Measurements from ENCODE around the gene SLC43A2. TPM values are rescaled to one million over a fixed set of nuclear protein-coding genes. Genes with fewer than 3 reads are reported as not detected.
"Not testable (repeated sequence)": the region's sequence is repeated elsewhere in the genome, so short reads cannot be mapped to it uniquely, and the experiment has no call there.

Gene SLC43A2
- total RNA-seq, 1 experiment from 2014 or later, result 11.0 TPM

DNA sequence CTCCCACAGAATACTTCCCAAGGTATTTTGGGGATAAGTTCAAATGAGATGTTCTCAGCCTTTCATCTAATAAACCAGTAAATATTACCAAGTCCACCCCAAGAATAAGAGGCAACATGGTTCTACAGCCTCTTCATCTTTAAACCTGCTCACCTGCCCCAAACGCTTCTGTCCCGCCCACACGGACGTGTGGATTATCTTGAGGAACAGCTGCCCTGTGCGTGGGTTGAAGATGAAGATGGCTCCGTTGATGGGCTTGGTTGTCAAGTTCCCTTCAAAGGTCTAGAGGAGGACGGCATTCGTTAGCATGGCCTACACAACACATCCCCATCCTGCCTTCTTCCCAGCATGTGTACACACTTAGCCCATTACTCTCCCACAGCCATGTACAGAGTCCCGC lies 29.5 kb upstream of the SLC43A2 start:
- Mint-ChIP-seq H3K9me3 (peaks cover 6% of the 10 kb centered on the region; the same call in 1 of the 2 replicates), H3K27ac (no peak overlapping the region), H3K4me3 (no peak overlapping the region), H3K27me3 (ENCODE audit: low read depth) (no peaks in the 10 kb centered on the region), H3K4me1 (no peaks in the 10 kb centered on the region), H3K36me3 (peaks cover 91% of the 10 kb centered on the region)
- TF ChIP-seq ZNF263 (CRISPR knock-in tag; IDR thresholded peaks at IDR 0.05; ENCODE audit: low read depth) (no peak), ZSCAN18 (CRISPR knock-in tag; IDR thresholded peaks at IDR 0.05) (no peak), RORB (CRISPR knock-in tag; IDR thresholded peaks at IDR 0.05) (no peak), FOXK1 (CRISPR knock-in tag; IDR thresholded peaks at IDR 0.05) (no peak), KAT7 (CRISPR knock-in tag; IDR thresholded peaks at IDR 0.05; ENCODE audit: borderline replicate concordance) (no peak), CREM (CRISPR knock-in tag; IDR thresholded peaks at IDR 0.05) (no peak), GTF2I (CRISPR knock-in tag; conservative IDR thresholded peaks at IDR 0.05) (no peak), ERG (CRISPR knock-in tag; IDR thresholded peaks at IDR 0.05) (no peak), E2F5 (CRISPR knock-in tag; IDR thresholded peaks at IDR 0.05) (no peak), ZBTB43 (CRISPR knock-in tag; IDR thresholded peaks at IDR 0.05) (no peak)
- TF ChIP-seq, protein P1, sequence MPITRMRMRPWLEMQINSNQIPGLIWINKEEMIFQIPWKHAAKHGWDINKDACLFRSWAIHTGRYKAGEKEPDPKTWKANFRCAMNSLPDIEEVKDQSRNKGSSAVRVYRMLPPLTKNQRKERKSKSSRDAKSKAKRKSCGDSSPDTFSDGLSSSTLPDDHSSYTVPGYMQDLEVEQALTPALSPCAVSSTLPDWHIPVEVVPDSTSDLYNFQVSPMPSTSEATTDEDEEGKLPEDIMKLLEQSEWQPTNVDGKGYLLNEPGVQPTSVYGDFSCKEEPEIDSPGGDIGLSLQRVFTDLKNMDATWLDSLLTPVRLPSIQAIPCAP (CRISPR knock-in tag; IDR thresholded peaks at IDR 0.05), result no peak
- POLR2A ChIA-PET, result no interaction called here
- CTCF ChIA-PET, result interaction anchor here (1.3 kb wide), 1 partner anchor 11 kb away, joined by 5 read pairs; no protein-coding TSS in a partner anchor
- DNase-seq (ENCODE audit: low spot score) (no peak), ATAC-seq (no peak)

DNA sequence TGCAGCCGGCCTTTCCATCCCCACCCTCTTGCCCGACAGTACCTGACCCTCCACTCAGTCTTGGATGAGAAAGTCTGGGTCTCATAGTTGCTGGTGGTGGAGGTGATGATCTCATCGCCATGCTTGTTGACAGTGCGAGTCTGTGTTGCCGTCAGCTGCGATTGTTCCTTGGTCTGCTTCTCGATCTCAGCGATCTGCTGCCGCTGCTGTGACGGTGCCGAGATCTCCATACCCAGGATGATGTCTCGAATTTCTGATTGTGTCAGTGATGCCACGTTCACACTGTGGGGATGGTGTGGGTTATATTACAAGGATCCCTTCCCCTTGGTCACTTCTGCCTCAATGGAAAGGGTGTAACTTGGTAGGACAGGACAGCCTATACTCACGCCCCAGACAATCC lies 25.1 kb upstream of the SLC43A2 start:
- peaks cover 6% of the 10 kb centered on the region; the same call in 1 of the 2 replicates for H3K9me3 Mint-ChIP-seq
- ATAC-seq (no peak), DNase-seq (ENCODE audit: low spot score) (no peak)
- H3K27me3 Mint-ChIP-seq (ENCODE audit: low read depth), result no peaks in the 10 kb centered on the region
- H3K27ac Mint-ChIP-seq, result no peak overlapping the region
- H3K4me3 Mint-ChIP-seq, result no peak overlapping the region
- peaks cover 77% of the 10 kb centered on the region for H3K36me3 Mint-ChIP-seq
- POLR2A ChIA-PET, result no interaction called here
- TF ChIP-seq USF2 (CRISPR knock-in tag; IDR thresholded peaks at IDR 0.05), result no peak
- no peak for TF ChIP-seq ATF1 (CRISPR knock-in tag; IDR thresholded peaks at IDR 0.05)
- TF ChIP-seq FOXP1 (CRISPR knock-in tag; IDR thresholded peaks at IDR 0.05; ENCODE audit: borderline replicate concordance), result no peak
- TF ChIP-seq NR2C2 (CRISPR knock-in tag; IDR thresholded peaks at IDR 0.05), result no peak
- TF ChIP-seq ESRRA (CRISPR knock-in tag; IDR thresholded peaks at IDR 0.05; ENCODE audit: borderline replicate concordance), result no peak
- no peak for TF ChIP-seq IRF2 (CRISPR knock-in tag; IDR thresholded peaks at IDR 0.05; ENCODE audit: borderline replicate concordance, low read depth)
- no peaks in the 10 kb centered on the region for H3K4me1 Mint-ChIP-seq
- CTCF ChIA-PET, result no interaction called here

GRCh38 chr17:1652794-1653193 lies 24.2 kb upstream of the SLC43A2 start:
- ATAC-seq; CTCF ChIA-PET; H3K27ac Mint-ChIP-seq; H3K27me3 Mint-ChIP-seq (ENCODE audit: low read depth); H3K4me1 Mint-ChIP-seq; DNase-seq (ENCODE audit: low spot score); POLR2A ChIA-PET; H3K4me3 Mint-ChIP-seq; H3K9me3 Mint-ChIP-seq: not testable (repeated sequence)
- H3K36me3 Mint-ChIP-seq, result peaks cover 68% of the 10 kb centered on the region
- TF ChIP-seq ZNF121 (CRISPR knock-in tag; IDR thresholded peaks at IDR 0.05), result 0 out of 2 replicates have a peak, but pooled peaks have one; percentile 41
